ENCODE data around the gene CPS1. TPM values are rescaled to one million over a fixed set of nuclear protein-coding genes. Genes with fewer than 3 reads are reported as not detected.

CPS1 gene
- total RNA-seq, 1 donor from 2014 or later: 8.0 TPM

DNA sequence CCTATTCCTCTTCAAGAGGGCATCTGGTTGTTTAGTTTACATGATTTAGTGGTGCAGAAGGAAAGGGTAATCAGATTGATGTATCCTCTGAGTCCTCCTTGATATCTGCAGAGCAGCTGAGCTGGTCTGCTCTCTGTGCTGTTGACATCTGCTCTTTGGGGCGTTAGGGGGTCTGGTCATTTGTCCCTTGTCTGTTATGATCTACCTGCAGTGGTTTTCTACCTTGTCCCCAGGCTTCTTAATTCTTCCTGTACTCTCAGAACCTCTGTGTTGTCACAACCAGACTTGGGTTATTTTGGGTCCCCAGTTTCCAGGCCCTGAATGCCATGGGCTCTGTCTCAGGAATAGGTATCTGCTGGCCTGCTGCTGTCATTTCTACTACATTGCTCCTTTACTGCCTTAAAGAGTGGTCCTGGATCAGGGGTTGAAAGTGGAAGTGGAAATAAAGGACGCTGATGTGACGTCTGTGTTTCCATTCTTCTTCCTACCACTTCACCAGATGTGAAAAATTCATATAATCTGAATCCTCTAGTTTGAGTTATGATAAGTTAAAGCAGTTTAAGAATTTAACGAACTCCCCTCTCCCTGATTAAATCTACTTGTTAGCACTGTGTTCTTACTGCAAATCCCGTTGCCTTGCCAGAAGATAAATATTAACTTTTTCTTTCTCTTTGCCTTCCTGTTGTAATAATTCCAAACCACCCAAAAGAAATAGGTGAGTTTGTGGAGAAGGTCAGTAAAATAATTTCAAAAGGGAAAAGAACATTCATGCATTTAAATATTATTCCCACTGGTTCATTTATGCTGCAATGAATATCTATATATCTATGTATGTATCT is 16.6 kb upstream of the CPS1 start:
- no peak overlapping the region for H3K9ac ChIP-seq (ENCODE audit: low read length)
- no peak overlapping the region for H3K4me2 ChIP-seq (ENCODE audit: low read length)
- H3K27ac ChIP-seq (ENCODE audit: low read depth, low read length): no peak overlapping the region
- Mint-ChIP-seq H3K4me3 (ENCODE audit: unreplicated experiment) (no peak overlapping the region), H3K9me3 (ENCODE audit: unreplicated experiment) (no peaks in the 10 kb centered on the region), H3K36me3 (ENCODE audit: low read depth, unreplicated experiment) (no peaks in the 10 kb centered on the region), H3K27ac (ENCODE audit: unreplicated experiment) (no peak overlapping the region), H3K27me3 (ENCODE audit: low read depth, unreplicated experiment) (no peaks in the 10 kb centered on the region), H3K4me1 (ENCODE audit: low read depth, unreplicated experiment) (no peaks in the 10 kb centered on the region)
- H3K4me1 ChIP-seq (ENCODE audit: insufficient read depth, low read length): no peaks in the 10 kb centered on the region
- no peaks in the 10 kb centered on the region for H3K79me2 ChIP-seq (ENCODE audit: insufficient read depth, low read length)
- TF ChIP-seq CTCF (IDR thresholded peaks at IDR 0.05; ENCODE audit: insufficient read depth, low read depth, low read length) (no peak), EZH2 (IDR thresholded peaks at IDR 0.05; ENCODE audit: insufficient read depth, low read length) (no peak)
- H3K27me3 ChIP-seq (ENCODE audit: insufficient read depth, low read length): no peaks in the 10 kb centered on the region
- no peak for FAIRE-seq
- H3K36me3 ChIP-seq (ENCODE audit: insufficient read depth, low read length): no peaks in the 10 kb centered on the region
- no peak overlapping the region for H2AFZ ChIP-seq (ENCODE audit: low read depth, low read length)
- H3K9me3 ChIP-seq (ENCODE audit: insufficient read depth, low read depth, low read length): no peaks in the 10 kb centered on the region
- H4K20me1 ChIP-seq (ENCODE audit: insufficient read depth, low read length): no peaks in the 10 kb centered on the region
- no peak for DNase-seq (ENCODE audit: low read depth)
- no peak overlapping the region for H3K4me3 ChIP-seq (ENCODE audit: insufficient read depth, low read depth, low read length)

- DNase-seq (ENCODE audit: low read depth): no peak
- H3K36me3 ChIP-seq (ENCODE audit: insufficient read depth, low read length): no peaks in the 10 kb centered on the region
- no peak overlapping the region for H3K9ac ChIP-seq (ENCODE audit: low read length)
- Mint-ChIP-seq H3K4me3 (ENCODE audit: unreplicated experiment) (no peak overlapping the region), H3K9me3 (ENCODE audit: unreplicated experiment) (no peaks in the 10 kb centered on the region), H3K27ac (ENCODE audit: unreplicated experiment) (no peak overlapping the region), H3K4me1 (ENCODE audit: low read depth, unreplicated experiment) (no peaks in the 10 kb centered on the region), H3K36me3 (ENCODE audit: low read depth, unreplicated experiment) (no peaks in the 10 kb centered on the region), H3K27me3 (ENCODE audit: low read depth, unreplicated experiment) (no peaks in the 10 kb centered on the region)
- no peak for TF ChIP-seq EZH2 (IDR thresholded peaks at IDR 0.05; ENCODE audit: insufficient read depth, low read length)
- TF ChIP-seq CTCF (IDR thresholded peaks at IDR 0.05; ENCODE audit: insufficient read depth, low read depth, low read length): no peak
- no peaks in the 10 kb centered on the region for H3K79me2 ChIP-seq (ENCODE audit: insufficient read depth, low read length)
- no peak overlapping the region for H3K4me3 ChIP-seq (ENCODE audit: insufficient read depth, low read depth, low read length)
- no peaks in the 10 kb centered on the region for H4K20me1 ChIP-seq (ENCODE audit: insufficient read depth, low read length)
- no peaks in the 10 kb centered on the region for H3K4me1 ChIP-seq (ENCODE audit: insufficient read depth, low read length)
- H3K9me3 ChIP-seq (ENCODE audit: insufficient read depth, low read depth, low read length): no peaks in the 10 kb centered on the region
- H3K4me2 ChIP-seq (ENCODE audit: low read length): no peak overlapping the region
- no peak for FAIRE-seq
- H2AFZ ChIP-seq (ENCODE audit: low read depth, low read length): no peak overlapping the region
- H3K27ac ChIP-seq (ENCODE audit: low read depth, low read length): no peak overlapping the region
- H3K27me3 ChIP-seq (ENCODE audit: insufficient read depth, low read length): no peaks in the 10 kb centered on the region
Observed at GRCh38 chr2:210540471-210540870, 15.9 kb upstream of the CPS1 start.

- H3K27me3 Mint-ChIP-seq (ENCODE audit: low read depth, unreplicated experiment): no peaks in the 10 kb centered on the region
- no peak overlapping the region for H3K9ac ChIP-seq (ENCODE audit: low read length)
- H3K36me3 Mint-ChIP-seq (ENCODE audit: low read depth, unreplicated experiment): no peaks in the 10 kb centered on the region
- H3K4me3 ChIP-seq (ENCODE audit: insufficient read depth, low read depth, low read length): no peak overlapping the region
- H3K79me2 ChIP-seq (ENCODE audit: insufficient read depth, low read length): no peaks in the 10 kb centered on the region
- H3K36me3 ChIP-seq (ENCODE audit: insufficient read depth, low read length): no peaks in the 10 kb centered on the region
- H3K4me1 Mint-ChIP-seq (ENCODE audit: low read depth, unreplicated experiment): no peaks in the 10 kb centered on the region
- no peaks in the 10 kb centered on the region for H3K9me3 Mint-ChIP-seq (ENCODE audit: unreplicated experiment)
- H3K4me2 ChIP-seq (ENCODE audit: low read length): no peak overlapping the region
- no peak overlapping the region for H3K27ac ChIP-seq (ENCODE audit: low read depth, low read length)
- TF ChIP-seq EZH2 (IDR thresholded peaks at IDR 0.05; ENCODE audit: insufficient read depth, low read length) (no peak), CTCF (IDR thresholded peaks at IDR 0.05; ENCODE audit: insufficient read depth, low read depth, low read length) (no peak)
- no peaks in the 10 kb centered on the region for H3K9me3 ChIP-seq (ENCODE audit: insufficient read depth, low read depth, low read length)
- no peaks in the 10 kb centered on the region for H3K4me1 ChIP-seq (ENCODE audit: insufficient read depth, low read length)
- no peak overlapping the region for H2AFZ ChIP-seq (ENCODE audit: low read depth, low read length)
- DNase-seq (ENCODE audit: low read depth) (no peak), FAIRE-seq (no peak)
- H3K4me3 Mint-ChIP-seq (ENCODE audit: unreplicated experiment): no peak overlapping the region
- H3K27ac Mint-ChIP-seq (ENCODE audit: unreplicated experiment): no peak overlapping the region
- H4K20me1 ChIP-seq (ENCODE audit: insufficient read depth, low read length): no peaks in the 10 kb centered on the region
- H3K27me3 ChIP-seq (ENCODE audit: insufficient read depth, low read length): no peaks in the 10 kb centered on the region
Observed at GRCh38 chr2:210540900-210541289, 15.5 kb upstream of the CPS1 start.

All from astrocyte (in vitro differentiated cells and primary cell).